ENCODE results near the gene NCBP3. TPM values are rescaled to one million over a fixed set of nuclear protein-coding genes. Genes with fewer than 3 reads are reported as not detected.

The NCBP3 gene
- total and polyA plus RNA-seq, 2 of the 8 experiments (the other 6 are each of a cell fraction or from before 2014, with no cell fraction given): 19.6 to 46.1 TPM

DNA sequence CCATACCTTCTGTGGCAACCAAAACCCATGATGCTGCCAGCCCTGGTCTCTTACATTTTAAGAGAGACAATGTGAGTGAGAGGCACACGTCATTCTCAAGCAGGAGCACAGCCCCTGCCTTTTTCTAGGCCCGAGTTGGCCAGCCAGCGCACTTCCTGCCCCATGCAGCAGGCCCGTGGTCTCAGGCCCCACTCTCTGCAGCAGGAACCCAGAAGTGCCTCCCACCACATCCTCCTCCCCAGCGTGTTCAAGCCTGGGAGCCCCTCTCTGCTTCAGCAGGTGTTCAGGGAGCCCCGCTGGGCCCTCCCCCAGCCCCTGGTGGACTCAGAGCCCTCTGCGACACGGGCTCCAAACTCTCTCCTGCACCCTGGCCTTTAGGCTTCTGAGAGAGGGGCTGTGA lies 75.6 kb downstream of the NCBP3 start:
- DNase-seq (ENCODE audit: low read depth in 1 of 2, low spot score in 2 of 2) (no peak), FAIRE-seq (no peak)
- no peak overlapping the region for H3K9ac ChIP-seq (replicated peaks in 1 of 4; ENCODE audit: extremely low read depth in 1 of 4, low read depth in 3 of 4, low read length in 3 of 4)
- peak overlapping the region; percentile 75; the same call in 1 of the 2 replicates for H4K8ac ChIP-seq (ENCODE audit: extremely low read depth, insufficient read depth, low read length)
- H3K4me1 ChIP-seq (replicated peaks in 1 of 4; ENCODE audit: control insufficient read depth in 3 of 4, insufficient read depth in 4 of 4, low read length in 3 of 4): peaks cover 0 to 14% (median 2%) of the 10 kb centered on the region in 4 experiments; a peak in 2 of 7 replicates
- H3K56ac ChIP-seq (replicated peaks; ENCODE audit: insufficient read length, low read depth, low read length): no peak overlapping the region
- no peaks in the 10 kb centered on the region for H3K9me3 ChIP-seq (ENCODE audit: insufficient read depth in 2 of 2, low read depth in 1 of 2, low read length in 1 of 2)
- H3K36me3 ChIP-seq (ENCODE audit: control insufficient read depth in 2 of 4, insufficient read depth in 4 of 4, low read length in 3 of 4): no peaks in the 10 kb centered on the region
- no peaks in the 10 kb centered on the region for H3K79me1 ChIP-seq (ENCODE audit: low read depth, low read length)
- H3K4me3 ChIP-seq (ENCODE audit: extremely low read depth in 1 of 4, insufficient read depth in 2 of 4, low read depth in 3 of 4, low read length in 4 of 4): no peak overlapping the region
- no peak for TF ChIP-seq SIRT6 (IDR thresholded peaks at IDR 0.05; ENCODE audit: low read length)
- ChIA-PET POLR2A (ENCODE audit: partially characterized antibody) (interaction anchor here (0.8 to 1.2 kb wide), 2 partner anchors 10 to 75 kb away, joined by 3 to 4 read pairs; no protein-coding TSS in a partner anchor), CTCF (ENCODE audit: partially characterized antibody) (interaction anchor here (1.4 to 11.5 kb wide), 3 partner anchors 33 to 57 kb away, joined by 4 to 132 read pairs (median 8); no protein-coding TSS in a partner anchor)
- no peak overlapping the region for H3K4ac ChIP-seq (replicated peaks; ENCODE audit: insufficient read length, low read depth, low read length)
- H2BK5ac ChIP-seq (ENCODE audit: low read depth, low read length): no peak overlapping the region
- H3K27ac ChIP-seq (ENCODE audit: low read depth, low read length): no peak overlapping the region
- H2AFZ ChIP-seq (ENCODE audit: low read length): no peak overlapping the region
- H3K4me2 ChIP-seq (ENCODE audit: insufficient read depth in 1 of 2, low read depth in 2 of 2, low read length in 2 of 2): no peak overlapping the region
- no peak overlapping the region for H4K91ac ChIP-seq (replicated peaks; ENCODE audit: insufficient read length, low read length)
- H2BK15ac ChIP-seq (ENCODE audit: low read length): no peak overlapping the region
- no peak overlapping the region for H4K5ac ChIP-seq (ENCODE audit: insufficient read length, low read depth, low read length)
- no peaks in the 10 kb centered on the region for H3K23me2 ChIP-seq (ENCODE audit: low read depth, low read length)
- H2BK120ac ChIP-seq (replicated peaks; ENCODE audit: low read depth, low read length): no peak overlapping the region
- H3K23ac ChIP-seq (ENCODE audit: insufficient read length): no peak overlapping the region
- H3K18ac ChIP-seq (ENCODE audit: extremely low read depth, low read length): no peak overlapping the region
- H2AK5ac ChIP-seq (ENCODE audit: low read depth, low read length): no peak overlapping the region
- H4K20me1 ChIP-seq (replicated peaks in 1 of 2; ENCODE audit: control insufficient read depth in 1 of 2, insufficient read depth in 2 of 2, low read length in 2 of 2): no peaks in the 10 kb centered on the region
- WGBS, 2 experiments (ENCODE audit: extremely low coverage in 1 of 2, insufficient coverage in 1 of 2, insufficient read length in 1 of 2, insufficient replicate concordance in 2 of 2, low coverage in 1 of 2, low lambda C conversion rate in 2 of 2, missing lambda C conversion rate in 1 of 2): 87% methylated on average over 8 of the region's 8 CpGs; no CpG with 5 or more reads in 1 of the 2 experiments
- no peak overlapping the region for H2BK12ac ChIP-seq (ENCODE audit: low read depth, low read length)
- no peak overlapping the region for H3K14ac ChIP-seq (ENCODE audit: insufficient read length)
- H3K27me3 ChIP-seq (replicated peaks in 1 of 4; ENCODE audit: control insufficient read depth in 3 of 4, extremely low read depth in 1 of 4, insufficient read depth in 3 of 4, low read length in 3 of 4): no peaks in the 10 kb centered on the region
- no peaks in the 10 kb centered on the region for H3K79me2 ChIP-seq (ENCODE audit: control insufficient read depth in 1 of 2, insufficient read depth in 2 of 2, low read length in 2 of 2)
- no peak overlapping the region for H2BK20ac ChIP-seq (ENCODE audit: low read length)
